Measurements from ENCODE around the gene POLR1C.
"Not testable (repeated sequence)": the region's sequence is repeated elsewhere in the genome, so short reads cannot be mapped to it uniquely, and the experiment has no call there.

The POLR1C gene

DNA sequence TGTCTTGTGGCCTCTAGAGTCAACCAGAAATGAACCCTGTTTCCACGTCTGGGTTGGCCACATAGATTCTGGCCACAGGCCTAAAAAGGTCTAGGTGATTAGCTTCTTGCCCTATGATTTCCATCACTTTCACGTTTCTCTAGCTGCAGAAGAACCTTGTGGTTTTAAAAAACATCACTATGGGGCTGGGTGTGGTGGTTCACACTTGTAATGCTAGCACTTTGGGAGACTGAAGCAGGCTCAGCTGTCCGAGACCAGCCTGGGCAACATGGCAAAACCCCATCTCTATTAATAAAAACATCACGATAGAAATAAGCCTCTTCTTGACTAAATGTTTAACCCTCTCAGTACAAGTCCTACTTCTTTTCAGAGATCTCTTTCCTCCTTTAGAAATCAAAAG, 27.6 kb downstream of the POLR1C start:
- TF ChIP-seq, protein P1, sequence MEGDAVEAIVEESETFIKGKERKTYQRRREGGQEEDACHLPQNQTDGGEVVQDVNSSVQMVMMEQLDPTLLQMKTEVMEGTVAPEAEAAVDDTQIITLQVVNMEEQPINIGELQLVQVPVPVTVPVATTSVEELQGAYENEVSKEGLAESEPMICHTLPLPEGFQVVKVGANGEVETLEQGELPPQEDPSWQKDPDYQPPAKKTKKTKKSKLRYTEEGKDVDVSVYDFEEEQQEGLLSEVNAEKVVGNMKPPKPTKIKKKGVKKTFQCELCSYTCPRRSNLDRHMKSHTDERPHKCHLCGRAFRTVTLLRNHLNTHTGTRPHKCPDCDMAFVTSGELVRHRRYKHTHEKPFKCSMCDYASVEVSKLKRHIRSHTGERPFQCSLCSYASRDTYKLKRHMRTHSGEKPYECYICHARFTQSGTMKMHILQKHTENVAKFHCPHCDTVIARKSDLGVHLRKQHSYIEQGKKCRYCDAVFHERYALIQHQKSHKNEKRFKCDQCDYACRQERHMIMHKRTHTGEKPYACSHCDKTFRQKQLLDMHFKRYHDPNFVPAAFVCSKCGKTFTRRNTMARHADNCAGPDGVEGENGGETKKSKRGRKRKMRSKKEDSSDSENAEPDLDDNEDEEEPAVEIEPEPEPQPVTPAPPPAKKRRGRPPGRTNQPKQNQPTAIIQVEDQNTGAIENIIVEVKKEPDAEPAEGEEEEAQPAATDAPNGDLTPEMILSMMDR (IDR thresholded peaks at IDR 0.05; ENCODE audit: insufficient read depth, low read length, poor library complexity, severe bottlenecking) = no peak
- Histone ChIP-seq H3K4me3 (replicated peaks; ENCODE audit: low read depth, low read length) (no peak overlapping the region), H3K27me3 (replicated peaks; ENCODE audit: control insufficient read depth, insufficient read depth, low read length) (no peaks in the 10 kb centered on the region), H3K36me3 (ENCODE audit: control insufficient read depth, insufficient read depth, low read length) (peaks cover 12% of the 10 kb centered on the region)
- DNase-seq (ENCODE audit: extremely low read depth, insufficient read length) = no peak

DNA sequence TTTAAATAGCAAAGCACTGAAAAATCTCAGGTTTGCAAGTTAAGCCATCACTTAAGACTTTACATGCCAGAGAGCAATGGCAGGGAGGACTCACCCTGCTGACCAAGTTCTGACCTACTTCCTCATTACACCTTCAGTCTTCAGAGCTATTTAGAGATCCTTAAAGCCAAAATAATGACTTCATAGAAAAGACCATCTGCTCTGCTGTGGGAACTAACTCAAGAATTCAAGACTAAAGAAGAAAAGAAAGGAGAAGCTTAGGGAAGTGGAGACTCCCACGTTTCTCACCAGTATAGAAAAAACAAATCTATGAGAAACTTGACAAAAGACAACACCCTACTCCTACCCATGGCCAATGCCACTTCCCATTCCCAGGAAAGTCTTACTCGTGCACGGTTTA, 30.3 kb downstream of the POLR1C start:
- TF ChIP-seq, protein P1 (IDR thresholded peaks at IDR 0.05; ENCODE audit: insufficient read depth, low read length, poor library complexity, severe bottlenecking) = no peak
- no peak overlapping the region for H3K4me3 ChIP-seq (replicated peaks; ENCODE audit: low read depth, low read length)
- H3K27me3 ChIP-seq (replicated peaks; ENCODE audit: control insufficient read depth, insufficient read depth, low read length) = no peaks in the 10 kb centered on the region
- H3K36me3 ChIP-seq (ENCODE audit: control insufficient read depth, insufficient read depth, low read length) = peaks cover 18% of the 10 kb centered on the region
- no peak for DNase-seq (ENCODE audit: extremely low read depth, insufficient read length)

DNA sequence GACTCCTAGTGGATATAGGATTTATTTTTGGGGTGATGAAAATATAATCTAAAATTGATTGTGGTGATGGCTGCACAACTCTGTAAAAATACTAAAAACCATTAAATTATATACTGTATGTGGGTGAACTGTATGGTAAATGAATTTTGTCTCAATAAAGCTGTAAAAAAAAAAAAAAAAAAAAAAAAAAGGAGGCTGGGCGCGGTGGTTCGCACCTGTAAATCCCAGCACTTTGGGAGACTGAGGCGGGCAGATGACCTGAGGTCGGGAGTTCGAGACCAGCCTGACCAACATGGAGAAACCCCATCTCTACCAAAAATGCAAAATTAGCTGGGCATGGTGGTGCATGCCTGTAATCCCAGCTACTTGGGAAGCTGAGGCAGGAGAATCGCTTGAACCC, 40.7 kb downstream of the POLR1C start:
- H3K27me3 ChIP-seq (replicated peaks; ENCODE audit: control insufficient read depth, insufficient read depth, low read length); H3K4me3 ChIP-seq (replicated peaks; ENCODE audit: low read depth, low read length); DNase-seq (ENCODE audit: extremely low read depth, insufficient read length): not testable (repeated sequence)
- peaks cover 16% of the 10 kb centered on the region for H3K36me3 ChIP-seq (ENCODE audit: control insufficient read depth, insufficient read depth, low read length)

DNA sequence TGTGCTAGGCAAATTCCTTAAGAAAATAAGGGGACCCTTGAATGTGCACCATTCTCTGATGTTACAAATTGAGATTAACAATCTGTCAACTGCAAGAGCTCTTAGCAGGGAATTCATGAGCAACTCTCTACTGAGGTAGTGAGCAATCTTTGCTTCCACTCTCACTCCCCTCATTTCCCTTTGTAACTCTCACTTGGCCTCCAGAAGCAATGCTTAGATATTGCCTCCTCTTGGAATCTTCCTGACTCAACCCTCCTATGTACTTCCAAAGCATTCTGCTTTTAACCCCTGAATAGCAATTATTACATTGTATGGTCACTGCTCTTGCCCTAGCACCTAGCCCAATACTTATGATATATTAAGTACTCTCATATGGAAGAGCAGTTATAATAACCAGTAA, 42.4 kb downstream of the POLR1C start:
- no peak for DNase-seq (ENCODE audit: extremely low read depth, insufficient read length)
- TF ChIP-seq, protein P1 (IDR thresholded peaks at IDR 0.05; ENCODE audit: insufficient read depth, low read length, poor library complexity, severe bottlenecking) = no peak
- Histone ChIP-seq H3K27me3 (replicated peaks; ENCODE audit: control insufficient read depth, insufficient read depth, low read length) (no peaks in the 10 kb centered on the region), H3K4me3 (replicated peaks; ENCODE audit: low read depth, low read length) (no peak overlapping the region), H3K36me3 (ENCODE audit: control insufficient read depth, insufficient read depth, low read length) (peaks cover 18% of the 10 kb centered on the region)

DNA sequence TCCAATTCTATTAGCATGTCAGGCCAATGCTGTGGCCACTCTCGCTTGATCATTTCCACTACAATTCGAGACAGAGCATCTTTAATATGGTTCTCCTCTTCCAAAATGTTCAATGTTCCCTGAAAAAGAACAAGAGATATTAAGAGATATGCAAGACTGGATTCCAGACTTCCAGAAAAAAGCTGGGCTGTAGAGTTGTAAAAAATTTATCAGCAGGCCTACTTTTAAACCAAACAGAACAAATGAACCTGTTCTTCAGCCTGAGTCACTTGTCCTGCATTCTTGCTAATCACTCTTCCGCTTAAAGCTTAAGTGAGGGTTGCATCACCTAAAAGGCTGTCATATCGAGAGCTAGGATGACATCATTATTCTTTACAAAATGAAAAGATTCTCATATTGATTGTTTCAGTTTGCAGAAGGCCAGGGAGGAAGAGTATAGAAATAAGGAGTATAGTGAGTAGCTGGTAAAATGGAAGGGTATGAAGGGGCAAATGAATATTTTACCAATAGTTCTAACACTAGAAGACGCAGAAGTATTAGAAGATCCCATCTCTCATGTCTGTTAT, 54.1 kb downstream of the POLR1C start:
- Histone ChIP-seq H3K36me3 (ENCODE audit: control insufficient read depth, insufficient read depth, low read length) (peaks cover 12% of the 10 kb centered on the region), H3K4me3 (replicated peaks; ENCODE audit: low read depth, low read length) (no peak overlapping the region), H3K27me3 (replicated peaks; ENCODE audit: control insufficient read depth, insufficient read depth, low read length) (no peaks in the 10 kb centered on the region)
- TF ChIP-seq, protein P1 (IDR thresholded peaks at IDR 0.05; ENCODE audit: insufficient read depth, low read length, poor library complexity, severe bottlenecking) = no peak
- DNase-seq (ENCODE audit: extremely low read depth, insufficient read length) = peak; percentile 22

Data from GM06990 (cell line).